ENCODE data around the gene TBC1D9B.

DNA sequence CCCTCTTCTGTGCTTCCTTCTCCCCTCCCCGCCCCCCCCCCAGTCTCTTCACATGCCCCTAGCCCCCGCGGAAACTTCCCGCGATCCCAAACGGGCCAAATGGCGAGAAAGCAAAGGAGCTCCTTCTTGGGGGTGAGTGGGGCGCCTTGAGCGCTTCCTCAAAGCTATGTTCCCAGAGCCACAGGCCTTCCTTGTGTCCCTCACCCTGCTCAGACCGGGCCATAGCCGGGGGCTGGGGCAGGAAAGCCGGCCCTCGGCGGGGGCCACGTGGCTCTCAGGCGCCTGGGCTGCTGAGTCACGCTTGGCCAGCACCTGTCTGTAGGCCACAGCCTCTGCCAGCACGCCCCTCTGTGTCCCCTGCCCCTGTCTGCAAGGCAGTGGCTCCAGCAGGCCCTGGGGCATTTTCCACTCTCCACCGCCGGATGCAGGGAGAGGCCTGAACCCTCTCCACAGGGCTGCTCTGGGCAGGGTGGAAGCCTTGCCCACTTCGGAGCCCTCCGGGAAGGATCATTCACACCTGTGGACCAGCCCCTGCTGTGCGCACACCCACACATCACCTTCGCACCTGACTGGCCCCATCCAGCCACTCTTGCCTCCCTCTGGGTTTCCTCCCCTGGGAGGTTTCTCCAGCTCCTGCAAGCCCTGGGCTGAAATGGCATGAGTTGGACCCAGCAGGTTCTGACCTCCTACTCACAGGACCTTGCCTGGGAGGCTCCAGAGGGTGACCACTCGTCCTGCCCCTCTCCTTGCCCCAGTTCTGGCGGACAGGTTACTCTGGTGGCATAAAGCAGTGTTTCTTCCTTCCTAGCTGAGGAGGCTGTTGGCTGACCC lies 88.2 kb downstream of the TBC1D9B start:
- TF ChIP-seq, protein P1, sequence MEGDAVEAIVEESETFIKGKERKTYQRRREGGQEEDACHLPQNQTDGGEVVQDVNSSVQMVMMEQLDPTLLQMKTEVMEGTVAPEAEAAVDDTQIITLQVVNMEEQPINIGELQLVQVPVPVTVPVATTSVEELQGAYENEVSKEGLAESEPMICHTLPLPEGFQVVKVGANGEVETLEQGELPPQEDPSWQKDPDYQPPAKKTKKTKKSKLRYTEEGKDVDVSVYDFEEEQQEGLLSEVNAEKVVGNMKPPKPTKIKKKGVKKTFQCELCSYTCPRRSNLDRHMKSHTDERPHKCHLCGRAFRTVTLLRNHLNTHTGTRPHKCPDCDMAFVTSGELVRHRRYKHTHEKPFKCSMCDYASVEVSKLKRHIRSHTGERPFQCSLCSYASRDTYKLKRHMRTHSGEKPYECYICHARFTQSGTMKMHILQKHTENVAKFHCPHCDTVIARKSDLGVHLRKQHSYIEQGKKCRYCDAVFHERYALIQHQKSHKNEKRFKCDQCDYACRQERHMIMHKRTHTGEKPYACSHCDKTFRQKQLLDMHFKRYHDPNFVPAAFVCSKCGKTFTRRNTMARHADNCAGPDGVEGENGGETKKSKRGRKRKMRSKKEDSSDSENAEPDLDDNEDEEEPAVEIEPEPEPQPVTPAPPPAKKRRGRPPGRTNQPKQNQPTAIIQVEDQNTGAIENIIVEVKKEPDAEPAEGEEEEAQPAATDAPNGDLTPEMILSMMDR (conservative IDR thresholded peaks at IDR 0.05) = no peak
- peak; percentile 49; the same call in 1 of the 2 replicates for TF ChIP-seq ZFX (IDR thresholded peaks at IDR 0.05)

All from C4-2B (cell line).